ENCODE measurements around the gene GPD2.

Gene GPD2

DNA sequence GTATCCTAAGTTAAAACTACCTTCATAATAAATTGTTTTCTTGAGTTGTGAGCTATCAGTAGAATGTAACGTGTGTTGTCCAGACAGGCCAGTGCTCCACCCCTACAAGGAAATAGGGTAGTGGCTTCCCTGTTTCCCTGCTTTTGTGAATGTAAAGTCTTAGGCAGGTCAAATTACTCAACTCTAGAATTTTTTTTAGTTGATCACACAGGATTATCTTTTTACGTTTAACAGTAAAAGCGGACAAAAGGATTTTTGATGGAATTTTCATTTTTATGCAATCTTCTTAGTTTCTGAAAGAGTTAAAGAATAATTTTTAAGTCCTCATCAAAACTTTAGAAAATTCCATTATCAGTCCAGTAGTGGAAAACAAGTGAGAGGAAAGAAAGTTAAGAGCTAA is 38.2 kb downstream of the GPD2 start:
- H3K4me3 ChIP-seq (ENCODE audit: control insufficient read depth in 1 of 7, extremely low read depth in 1 of 7, insufficient read depth in 4 of 7, low read depth in 2 of 7, low read length in 6 of 7), result no peak overlapping the region
- H3K9me3 ChIP-seq (ENCODE audit: control extremely low read depth in 1 of 5, control insufficient read depth in 4 of 5, insufficient read depth in 2 of 5, low read depth in 1 of 5, low read length in 4 of 5), result no peaks in the 10 kb centered on the region
- no CpG with 5 or more reads among the region's 3 CpGs for WGBS (ENCODE audit: insufficient coverage)
- POLR2A ChIA-PET, result no interaction called here
- H3K27me3 ChIP-seq (replicated peaks in 2 of 5; ENCODE audit: control insufficient read depth in 4 of 5, insufficient read depth in 5 of 5, low read length in 4 of 5), result no peaks in the 10 kb centered on the region
- H3K36me3 ChIP-seq (ENCODE audit: control insufficient read depth in 4 of 4, insufficient read depth in 4 of 4, low read length in 3 of 4), result peaks cover 0 to 7% (median 0%) of the 10 kb centered on the region in 4 experiments
- CTCF ChIA-PET, result no interaction called here
- H3K4me1 ChIP-seq (ENCODE audit: control extremely low read depth in 1 of 4, control insufficient read depth in 4 of 4, insufficient read depth in 4 of 4, low read length in 3 of 4), result peaks cover 0 to 18% (median 12%) of the 10 kb centered on the region in 4 experiments
- no peak for DNase-seq
- no peak overlapping the region for H3K27ac ChIP-seq (ENCODE audit: insufficient read depth in 1 of 2, low read depth in 1 of 2, low read length in 2 of 2, poor library complexity in 1 of 2, severe bottlenecking in 2 of 2)

DNA sequence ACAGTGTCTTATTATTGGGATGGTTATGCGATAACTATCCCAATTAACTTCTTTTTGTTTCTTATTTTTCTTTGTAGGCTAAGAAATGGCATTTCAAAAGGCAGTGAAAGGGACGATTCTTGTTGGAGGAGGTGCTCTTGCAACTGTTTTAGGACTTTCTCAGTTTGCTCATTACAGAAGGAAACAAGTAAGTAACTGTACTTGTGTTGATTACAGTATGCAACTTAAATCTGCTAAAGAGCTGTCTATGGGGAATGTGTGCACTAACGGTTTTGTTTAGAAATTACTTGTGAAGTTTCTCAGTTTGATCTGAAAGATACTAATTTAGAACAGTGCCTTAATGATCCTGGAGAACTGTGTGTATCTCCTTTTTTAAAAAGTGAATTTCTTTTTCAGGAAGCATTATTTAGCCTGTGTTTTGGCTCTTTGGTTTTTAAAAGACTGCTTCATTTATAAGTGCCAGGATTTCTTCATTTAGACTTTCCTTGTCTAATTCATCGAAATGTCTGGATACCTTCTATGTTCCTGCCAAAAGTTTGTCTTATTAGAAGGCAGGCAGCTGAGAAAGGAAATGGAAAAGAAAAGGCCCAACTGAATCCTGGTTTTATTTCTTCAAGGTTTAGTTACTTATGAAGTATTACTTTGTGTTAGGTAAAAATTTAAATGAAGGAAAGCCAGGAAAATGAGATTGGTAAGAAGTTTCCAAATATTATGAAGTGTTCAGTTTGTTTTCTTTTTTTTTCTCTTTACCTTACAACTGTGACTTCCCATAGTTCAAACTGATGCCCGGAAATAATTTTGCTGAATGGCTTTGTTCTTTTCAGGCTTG is 40.1 kb downstream of the GPD2 start:
- DNase-seq, result no peak
- no peaks in the 10 kb centered on the region for H3K27me3 ChIP-seq (replicated peaks in 2 of 5; ENCODE audit: control insufficient read depth in 4 of 5, insufficient read depth in 5 of 5, low read length in 4 of 5)
- WGBS (ENCODE audit: insufficient coverage), result 100% methylated on average over 3 of the region's 5 CpGs
- H3K36me3 ChIP-seq (ENCODE audit: control insufficient read depth in 4 of 4, insufficient read depth in 4 of 4, low read length in 3 of 4), result peaks cover 0 to 7% (median 0%) of the 10 kb centered on the region in 4 experiments
- POLR2A ChIA-PET, result no interaction called here
- H3K9me3 ChIP-seq (ENCODE audit: control extremely low read depth in 1 of 5, control insufficient read depth in 4 of 5, insufficient read depth in 2 of 5, low read depth in 1 of 5, low read length in 4 of 5), result no peaks in the 10 kb centered on the region
- peaks cover 0 to 6% (median 4%) of the 10 kb centered on the region in 4 experiments for H3K4me1 ChIP-seq (ENCODE audit: control extremely low read depth in 1 of 4, control insufficient read depth in 4 of 4, insufficient read depth in 4 of 4, low read length in 3 of 4)
- CTCF ChIA-PET, result no interaction called here
- no peak overlapping the region for H3K4me3 ChIP-seq (ENCODE audit: control insufficient read depth in 1 of 7, extremely low read depth in 1 of 7, insufficient read depth in 4 of 7, low read depth in 2 of 7, low read length in 6 of 7)
- no peak overlapping the region for H3K27ac ChIP-seq (ENCODE audit: insufficient read depth in 1 of 2, low read depth in 1 of 2, low read length in 2 of 2, poor library complexity in 1 of 2, severe bottlenecking in 2 of 2)

DNA sequence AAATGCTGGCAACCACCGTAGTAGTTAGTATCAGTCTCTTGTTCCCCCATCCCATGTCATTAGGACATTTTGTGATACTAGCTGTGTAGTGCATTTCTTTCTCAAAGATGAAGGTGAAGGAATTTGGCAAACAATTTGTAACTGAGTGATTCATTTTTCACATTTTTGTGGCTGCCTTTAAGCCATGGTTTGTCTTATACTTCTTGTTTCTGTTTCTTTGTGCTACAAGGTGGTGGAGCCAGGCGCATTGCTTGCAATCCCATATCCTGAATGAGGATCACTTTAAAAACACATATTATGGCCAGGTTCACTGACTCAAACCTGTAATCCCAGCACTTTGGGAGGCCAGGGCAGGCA is 40.6 kb downstream of the GPD2 start:
- Histone ChIP-seq H3K36me3 (ENCODE audit: control insufficient read depth in 4 of 4, insufficient read depth in 4 of 4, low read length in 3 of 4) (peaks cover 0 to 8% (median 0%) of the 10 kb centered on the region in 4 experiments), H3K27ac (ENCODE audit: insufficient read depth in 1 of 2, low read depth in 1 of 2, low read length in 2 of 2, poor library complexity in 1 of 2, severe bottlenecking in 2 of 2) (no peak overlapping the region), H3K4me3 (ENCODE audit: control insufficient read depth in 1 of 7, extremely low read depth in 1 of 7, insufficient read depth in 4 of 7, low read depth in 2 of 7, low read length in 6 of 7) (no peak overlapping the region), H3K9me3 (ENCODE audit: control extremely low read depth in 1 of 5, control insufficient read depth in 4 of 5, insufficient read depth in 2 of 5, low read depth in 1 of 5, low read length in 4 of 5) (no peaks in the 10 kb centered on the region), H3K4me1 (ENCODE audit: control extremely low read depth in 1 of 4, control insufficient read depth in 4 of 4, insufficient read depth in 4 of 4, low read length in 3 of 4) (peaks cover 0 to 3% (median 1%) of the 10 kb centered on the region in 4 experiments), H3K27me3 (replicated peaks in 2 of 5; ENCODE audit: control insufficient read depth in 4 of 5, insufficient read depth in 5 of 5, low read length in 4 of 5) (no peaks in the 10 kb centered on the region)
- ChIA-PET POLR2A (no interaction called here), CTCF (no interaction called here)
- no peak for DNase-seq
- WGBS (ENCODE audit: insufficient coverage), result 89% methylated on average over 1 of the region's 2 CpGs

DNA sequence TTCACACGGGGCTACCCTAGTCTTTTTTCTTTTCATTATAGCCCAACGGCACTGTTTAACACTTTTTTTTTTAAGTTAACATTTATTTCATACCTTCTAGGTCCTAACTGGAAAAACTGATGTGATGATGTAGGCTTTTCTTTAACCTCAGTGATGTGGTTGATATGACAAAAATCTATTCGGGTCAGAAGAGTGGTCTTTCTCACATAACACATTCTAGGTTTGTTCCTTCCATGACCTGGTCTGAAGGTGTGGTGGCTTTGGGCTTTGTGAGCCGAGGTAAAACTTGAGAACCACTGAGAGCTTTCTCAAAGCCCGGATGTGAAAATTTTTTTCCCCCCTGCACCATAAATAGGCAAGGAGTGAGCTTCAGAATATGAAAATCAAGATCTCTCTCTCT is 44.2 kb downstream of the GPD2 start:
- ChIA-PET CTCF (interaction anchor here (0.6 kb wide), 1 partner anchor 79 kb away, joined by 3 read pairs; no protein-coding TSS in a partner anchor), POLR2A (no interaction called here)
- H3K27me3 ChIP-seq (replicated peaks in 2 of 5; ENCODE audit: control insufficient read depth in 4 of 5, insufficient read depth in 5 of 5, low read length in 4 of 5), result no peaks in the 10 kb centered on the region
- DNase-seq, result no peak
- H3K27ac ChIP-seq (ENCODE audit: insufficient read depth in 1 of 2, low read depth in 1 of 2, low read length in 2 of 2, poor library complexity in 1 of 2, severe bottlenecking in 2 of 2), result no peak overlapping the region
- peaks cover 0 to 2% (median 0%) of the 10 kb centered on the region in 4 experiments for H3K4me1 ChIP-seq (ENCODE audit: control extremely low read depth in 1 of 4, control insufficient read depth in 4 of 4, insufficient read depth in 4 of 4, low read length in 3 of 4)
- H3K4me3 ChIP-seq (ENCODE audit: control insufficient read depth in 1 of 7, extremely low read depth in 1 of 7, insufficient read depth in 4 of 7, low read depth in 2 of 7, low read length in 6 of 7), result no peak overlapping the region
- H3K9me3 ChIP-seq (ENCODE audit: control extremely low read depth in 1 of 5, control insufficient read depth in 4 of 5, insufficient read depth in 2 of 5, low read depth in 1 of 5, low read length in 4 of 5), result no peaks in the 10 kb centered on the region
- 100% methylated on average over 1 of the region's 5 CpGs for WGBS (ENCODE audit: insufficient coverage)
- peaks cover 0 to 9% (median 0%) of the 10 kb centered on the region in 4 experiments for H3K36me3 ChIP-seq (ENCODE audit: control insufficient read depth in 4 of 4, insufficient read depth in 4 of 4, low read length in 3 of 4)

DNA sequence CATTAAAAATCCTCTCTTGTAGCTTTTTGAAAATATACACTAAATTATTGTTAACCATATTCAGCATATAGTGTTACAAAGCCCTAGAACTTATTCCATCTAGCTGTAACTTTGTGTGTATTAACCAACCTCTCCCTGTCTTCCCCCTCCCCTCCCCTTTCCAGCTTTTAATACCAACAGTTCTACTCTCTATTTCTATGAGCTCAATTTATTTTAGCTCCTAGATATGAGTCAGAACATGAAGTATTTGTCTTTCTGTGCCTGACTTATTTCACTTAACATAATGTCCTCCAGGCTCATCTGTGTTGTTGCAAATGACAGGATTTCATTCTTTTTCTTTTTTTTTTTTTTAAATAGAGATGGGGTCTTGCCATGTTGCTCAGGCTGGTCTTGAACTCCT is 45.1 kb downstream of the GPD2 start:
- CTCF ChIA-PET, result interaction anchor here (2.0 kb wide), 1 partner anchor 8 kb away, joined by 5 read pairs; no protein-coding TSS in a partner anchor
- Histone ChIP-seq H3K4me1 (ENCODE audit: control extremely low read depth in 1 of 4, control insufficient read depth in 4 of 4, insufficient read depth in 4 of 4, low read length in 3 of 4) (peaks cover 0 to 2% (median 0%) of the 10 kb centered on the region in 4 experiments), H3K4me3 (ENCODE audit: control insufficient read depth in 1 of 7, extremely low read depth in 1 of 7, insufficient read depth in 4 of 7, low read depth in 2 of 7, low read length in 6 of 7) (no peak overlapping the region), H3K27ac (ENCODE audit: insufficient read depth in 1 of 2, low read depth in 1 of 2, low read length in 2 of 2, poor library complexity in 1 of 2, severe bottlenecking in 2 of 2) (no peak overlapping the region), H3K27me3 (replicated peaks in 2 of 5; ENCODE audit: control insufficient read depth in 4 of 5, insufficient read depth in 5 of 5, low read length in 4 of 5) (no peaks in the 10 kb centered on the region), H3K9me3 (ENCODE audit: control extremely low read depth in 1 of 5, control insufficient read depth in 4 of 5, insufficient read depth in 2 of 5, low read depth in 1 of 5, low read length in 4 of 5) (no peaks in the 10 kb centered on the region), H3K36me3 (ENCODE audit: control insufficient read depth in 4 of 4, insufficient read depth in 4 of 4, low read length in 3 of 4) (peaks cover 0 to 9% (median 0%) of the 10 kb centered on the region in 4 experiments)
- POLR2A ChIA-PET, result interaction anchor here (1.0 kb wide), 1 partner anchor 9 kb away, joined by 4 read pairs; no protein-coding TSS in a partner anchor
- no peak for DNase-seq

DNA sequence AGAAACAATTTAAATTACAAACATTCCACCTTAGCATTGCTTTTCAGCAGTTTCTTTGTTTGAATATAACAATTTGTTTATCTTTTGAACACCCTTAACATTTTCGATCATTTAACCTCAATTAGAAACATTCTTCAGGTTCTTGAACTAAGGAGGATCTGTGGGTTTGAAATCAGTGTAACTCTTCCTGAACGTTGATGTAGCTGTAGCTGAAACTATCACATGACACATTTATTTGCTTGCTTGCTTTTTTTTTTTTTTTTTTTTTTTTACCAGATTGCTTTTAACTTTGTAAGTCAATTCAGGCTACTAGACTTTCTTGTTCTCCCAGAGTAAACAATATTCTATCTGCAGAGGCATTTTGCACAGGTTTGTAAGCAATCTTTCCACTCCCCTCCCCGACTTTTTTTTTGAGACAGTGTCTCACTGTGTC is 47.6 kb downstream of the GPD2 start:
- no peak overlapping the region for H3K4me3 ChIP-seq (ENCODE audit: control insufficient read depth in 1 of 7, extremely low read depth in 1 of 7, insufficient read depth in 4 of 7, low read depth in 2 of 7, low read length in 6 of 7)
- peak in 1 of 3 donors; percentile 9 for DNase-seq
- H3K27me3 ChIP-seq (replicated peaks in 2 of 5; ENCODE audit: control insufficient read depth in 4 of 5, insufficient read depth in 5 of 5, low read length in 4 of 5), result no peaks in the 10 kb centered on the region
- CTCF ChIA-PET, result no interaction called here
- WGBS (ENCODE audit: insufficient coverage), result 100% methylated on average over 1 of the region's 3 CpGs
- peaks cover 0 to 5% (median 0%) of the 10 kb centered on the region in 4 experiments for H3K36me3 ChIP-seq (ENCODE audit: control insufficient read depth in 4 of 4, insufficient read depth in 4 of 4, low read length in 3 of 4)
- no peaks in the 10 kb centered on the region for H3K9me3 ChIP-seq (ENCODE audit: control extremely low read depth in 1 of 5, control insufficient read depth in 4 of 5, insufficient read depth in 2 of 5, low read depth in 1 of 5, low read length in 4 of 5)
- H3K27ac ChIP-seq (ENCODE audit: insufficient read depth in 1 of 2, low read depth in 1 of 2, low read length in 2 of 2, poor library complexity in 1 of 2, severe bottlenecking in 2 of 2), result no peak overlapping the region
- POLR2A ChIA-PET, result no interaction called here
- H3K4me1 ChIP-seq (ENCODE audit: control extremely low read depth in 1 of 4, control insufficient read depth in 4 of 4, insufficient read depth in 4 of 4, low read length in 3 of 4), result peaks cover 0 to 2% (median 0%) of the 10 kb centered on the region in 4 experiments

DNA sequence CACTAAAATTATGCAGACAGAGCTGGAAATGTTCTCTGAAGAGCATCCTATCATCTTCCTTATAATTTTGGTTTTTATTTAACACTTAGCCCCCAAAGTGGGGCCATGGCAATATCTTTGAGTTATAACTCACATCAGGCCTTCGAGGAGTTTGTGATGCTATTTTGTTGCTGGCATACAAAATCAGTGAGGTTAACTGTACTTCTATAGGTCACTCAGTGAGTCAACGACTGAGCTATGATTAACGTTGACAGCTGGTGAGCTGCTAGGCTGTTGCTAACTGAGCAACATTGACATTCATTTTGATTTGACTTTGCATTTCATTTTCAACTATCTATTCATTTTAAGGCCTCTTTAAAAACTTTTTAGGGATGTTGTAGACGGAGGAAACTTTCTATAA is 50.0 kb downstream of the GPD2 start:
- H3K4me3 ChIP-seq (ENCODE audit: control insufficient read depth in 1 of 7, extremely low read depth in 1 of 7, insufficient read depth in 4 of 7, low read depth in 2 of 7, low read length in 6 of 7), result no peak overlapping the region
- H3K4me1 ChIP-seq (ENCODE audit: control extremely low read depth in 1 of 4, control insufficient read depth in 4 of 4, insufficient read depth in 4 of 4, low read length in 3 of 4), result peaks cover 0 to 2% (median 0%) of the 10 kb centered on the region in 4 experiments
- WGBS (ENCODE audit: insufficient coverage), result 95% methylated on average over 3 of the region's 4 CpGs
- H3K27ac ChIP-seq (ENCODE audit: insufficient read depth in 1 of 2, low read depth in 1 of 2, low read length in 2 of 2, poor library complexity in 1 of 2, severe bottlenecking in 2 of 2), result no peak overlapping the region
- peaks cover 0 to 4% (median 0%) of the 10 kb centered on the region in 4 experiments for H3K36me3 ChIP-seq (ENCODE audit: control insufficient read depth in 4 of 4, insufficient read depth in 4 of 4, low read length in 3 of 4)
- no peak for DNase-seq
- ChIA-PET CTCF (interaction anchor here (1.3 kb wide), 1 partner anchor 36 kb away, joined by 4 read pairs; no protein-coding TSS in a partner anchor), POLR2A (interaction anchor here (0.6 kb wide), 1 partner anchor 124 kb away, joined by 4 read pairs; no protein-coding TSS in a partner anchor)
- no peaks in the 10 kb centered on the region for H3K27me3 ChIP-seq (replicated peaks in 2 of 5; ENCODE audit: control insufficient read depth in 4 of 5, insufficient read depth in 5 of 5, low read length in 4 of 5)
- no peaks in the 10 kb centered on the region for H3K9me3 ChIP-seq (ENCODE audit: control extremely low read depth in 1 of 5, control insufficient read depth in 4 of 5, insufficient read depth in 2 of 5, low read depth in 1 of 5, low read length in 4 of 5)
